Thoracic aorta (tissue), 2 donors: Measurements from ENCODE around the gene IFNAR1. TPM values are rescaled to one million over a fixed set of nuclear protein-coding genes. Genes with fewer than 3 reads are reported as not detected.

Experiments
- ATAC-seq: fragments of 150-250 bp; one replicate; pipeline ENCODE4 v1.8.0; 2017; ENCODE audit warnings: low read depth; ENCODE audit not compliant: insufficient number of reproducible peaks, low FRiP score
- DNase-seq: peaks from one replicate; pipeline ENCODE4 v3.0.0-alpha.2; 2020; ENCODE audit warnings: low spot score
- H3K27ac ChIP-seq, 2 donors: fragments of 200-600 bp; sonication (generic); 1 replicate in 1 of 2; 2 replicates in 1 of 2; pipeline ENCODE4 v1.5.1; 2016; ENCODE audit warnings: mild to moderate bottlenecking in 2 of 2, moderate library complexity in 2 of 2
- H3K27me3 ChIP-seq: fragments of 200-600 bp; sonication (generic); replicated peaks from 2 replicates; pipeline ENCODE4 v1.6.0; 2016; ENCODE audit warnings: mild to moderate bottlenecking; ENCODE audit not compliant: insufficient read depth
- H3K36me3 ChIP-seq: fragments of 200-600 bp; sonication (generic); one replicate; pipeline ENCODE4 v1.5.1; 2016
- H3K4me1 ChIP-seq, 2 donors: fragments of 200-600 bp; sonication (generic); 1 replicate in 1 of 2; 2 replicates in 1 of 2; pipeline versions ENCODE4 v1.5.1 to v1.6.0; 2016; ENCODE audit warnings: low read depth in 2 of 2, mild to moderate bottlenecking in 1 of 2; ENCODE audit not compliant: control insufficient read depth in 1 of 2
- H3K4me3 ChIP-seq: fragments of 200-600 bp; sonication (generic); 2 replicates; pipeline ENCODE4 v1.5.1; 2016; ENCODE audit warnings: mild to moderate bottlenecking
- H3K9me3 ChIP-seq: fragments of 200-600 bp; sonication (generic); 2 replicates; pipeline ENCODE4 v1.5.1; 2016
- CTCF ChIP-seq: fragments of 200-600 bp; sonication (generic); IDR thresholded peaks from one replicate; pipeline ENCODE4 v1.5.1; 2019; ENCODE audit warnings: antibody characterized with exemption
- total RNA-seq, 2 donors: library from RNA; depleted of rRNA; stranded (reverse); fragments of >200 nt; gene quantifications; one replicate each; pipeline versions ENCODE4 v1.1.0 to v1.2.3, GENCODE V29; 2016

IFNAR1 gene
- total RNA-seq, 2 donors from 2014 or later: 31.3 to 61.9 TPM

DNA sequence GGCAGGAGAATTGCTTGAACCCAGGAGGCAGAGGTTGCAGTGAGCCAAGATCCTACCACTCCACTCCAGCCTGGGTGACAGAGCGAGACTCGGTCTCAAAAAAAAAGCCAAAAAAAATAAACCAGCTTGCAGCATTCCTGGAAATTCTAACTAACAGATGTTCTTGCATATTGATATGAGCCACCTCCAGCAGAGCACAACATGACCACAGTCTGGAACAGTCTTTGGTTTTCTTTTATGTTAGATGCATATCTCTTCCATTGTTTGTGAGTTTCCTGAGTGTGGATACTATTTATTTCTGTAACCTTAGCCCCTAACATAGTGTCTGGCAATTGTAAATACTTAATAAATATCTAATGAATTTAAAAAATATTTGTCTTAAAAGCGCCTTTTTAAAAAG is 23.9 kb downstream of the IFNAR1 start:
- no peak overlapping the region for H3K4me3 ChIP-seq
- ATAC-seq (no peak), DNase-seq (no peak)
- no peak overlapping the region for H3K27ac ChIP-seq
- no peaks in the 10 kb centered on the region for H3K4me1 ChIP-seq
- TF ChIP-seq CTCF: no peak
- H3K36me3 ChIP-seq: peaks cover 22% of the 10 kb centered on the region
- H3K27me3 ChIP-seq: no peaks in the 10 kb centered on the region
- H3K9me3 ChIP-seq: no peaks in the 10 kb centered on the region

DNA sequence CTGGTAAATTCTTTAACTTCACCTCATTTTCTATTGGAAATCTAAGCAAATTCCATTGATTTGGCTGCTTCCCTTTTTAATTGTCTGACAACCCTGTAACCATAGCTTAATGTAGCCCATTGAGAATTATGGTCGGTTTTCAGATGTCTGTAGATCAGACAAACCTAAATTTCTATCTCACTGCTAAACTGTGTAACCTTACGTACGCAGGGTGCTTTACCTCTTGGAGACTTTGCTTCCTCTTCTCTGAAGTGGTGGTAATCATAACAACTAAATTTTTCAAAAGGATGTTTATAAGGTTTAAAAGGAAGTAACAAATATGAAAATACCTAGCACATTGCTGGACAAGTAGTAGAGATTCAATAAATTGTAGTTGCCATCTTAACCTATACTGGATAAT is 25.9 kb downstream of the IFNAR1 start:
- Histone ChIP-seq H3K27ac (no peak overlapping the region), H3K9me3 (no peaks in the 10 kb centered on the region)
- no peak for ATAC-seq

DNA sequence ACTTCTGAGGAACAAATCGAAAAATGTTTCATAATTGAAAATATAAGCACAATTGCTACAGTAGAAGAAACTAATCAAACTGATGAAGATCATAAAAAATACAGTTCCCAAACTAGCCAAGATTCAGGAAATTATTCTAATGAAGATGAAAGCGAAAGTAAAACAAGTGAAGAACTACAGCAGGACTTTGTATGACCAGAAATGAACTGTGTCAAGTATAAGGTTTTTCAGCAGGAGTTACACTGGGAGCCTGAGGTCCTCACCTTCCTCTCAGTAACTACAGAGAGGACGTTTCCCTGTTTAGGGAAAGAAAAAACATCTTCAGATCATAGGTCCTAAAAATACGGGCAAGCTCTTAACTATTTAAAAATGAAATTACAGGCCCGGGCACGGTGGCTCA is 30.6 kb downstream of the IFNAR1 start:
- H3K27ac ChIP-seq: no peak overlapping the region
- ATAC-seq (no peak), DNase-seq (no peak)
- peaks cover 17% of the 10 kb centered on the region for H3K36me3 ChIP-seq
- TF ChIP-seq CTCF: no peak
- H3K27me3 ChIP-seq: no peaks in the 10 kb centered on the region
- no peak overlapping the region for H3K4me3 ChIP-seq
- H3K9me3 ChIP-seq: no peaks in the 10 kb centered on the region
- H3K4me1 ChIP-seq: peaks cover 3 to 6% of the 10 kb centered on the region in 2 donors

More for the DNA sequence above, 25.9 kb downstream of the IFNAR1 start:
- Histone ChIP-seq H3K4me3 (no peak overlapping the region), H3K27me3 (no peaks in the 10 kb centered on the region), H3K36me3 (peaks cover 19% of the 10 kb centered on the region), H3K4me1 (no peaks in the 10 kb centered on the region)
- TF ChIP-seq CTCF: no peak
- no peak for DNase-seq

DNA sequence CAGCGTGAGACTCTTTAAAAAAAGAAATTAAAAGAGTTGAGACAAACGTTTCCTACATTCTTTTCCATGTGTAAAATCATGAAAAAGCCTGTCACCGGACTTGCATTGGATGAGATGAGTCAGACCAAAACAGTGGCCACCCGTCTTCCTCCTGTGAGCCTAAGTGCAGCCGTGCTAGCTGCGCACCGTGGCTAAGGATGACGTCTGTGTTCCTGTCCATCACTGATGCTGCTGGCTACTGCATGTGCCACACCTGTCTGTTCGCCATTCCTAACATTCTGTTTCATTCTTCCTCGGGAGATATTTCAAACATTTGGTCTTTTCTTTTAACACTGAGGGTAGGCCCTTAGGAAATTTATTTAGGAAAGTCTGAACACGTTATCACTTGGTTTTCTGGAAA is 31.2 kb downstream of the IFNAR1 start:
- H3K27ac ChIP-seq: no peak overlapping the region

DNA sequence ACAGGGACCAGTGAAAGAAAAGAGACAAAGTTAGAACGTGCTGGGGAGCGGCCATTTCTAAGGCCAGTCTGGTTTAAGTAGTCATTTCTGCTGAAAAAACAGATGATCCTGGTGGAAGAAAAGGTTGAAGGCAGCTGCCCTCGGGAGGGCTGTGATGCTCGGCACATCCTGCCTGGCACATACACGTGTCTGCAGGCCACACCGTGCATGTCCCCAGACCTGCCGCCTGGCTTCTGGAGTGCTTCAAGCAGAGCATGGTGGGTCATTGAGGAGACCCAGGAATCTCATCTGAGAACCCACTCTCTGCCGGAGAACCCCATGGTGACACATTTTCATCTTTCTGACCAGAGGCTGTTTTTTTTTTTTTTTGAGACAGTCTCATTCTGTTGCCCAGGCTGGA is 32.4 kb downstream of the IFNAR1 start:
- TF ChIP-seq CTCF: no peak
- Histone ChIP-seq H3K27me3 (no peaks in the 10 kb centered on the region), H3K9me3 (no peaks in the 10 kb centered on the region), H3K27ac (no peak overlapping the region), H3K4me1 (peaks cover 18 to 24% of the 10 kb centered on the region in 2 donors), H3K4me3 (no peak overlapping the region), H3K36me3 (peaks cover 8% of the 10 kb centered on the region)
- no peak for DNase-seq
- no peak for ATAC-seq

More for the DNA sequence above, 31.2 kb downstream of the IFNAR1 start:
- peaks cover 17% of the 10 kb centered on the region for H3K36me3 ChIP-seq
- no peaks in the 10 kb centered on the region for H3K9me3 ChIP-seq
- no peaks in the 10 kb centered on the region for H3K27me3 ChIP-seq
- no peak for TF ChIP-seq CTCF
- DNase-seq (no peak), ATAC-seq (no peak)
- no peak overlapping the region for H3K4me3 ChIP-seq
- peaks cover 10 to 13% of the 10 kb centered on the region in 2 donors for H3K4me1 ChIP-seq
